ENCODE results near the gene ZFAND3.

GRCh38 chr6:37809197-37809543, 10.4 kb upstream of the ZFAND3 start:
- no peak for TF ChIP-seq CTCF (IDR thresholded peaks at IDR 0.05; ENCODE audit: low read length)
- no peak for TF ChIP-seq EZH2 (IDR thresholded peaks at IDR 0.05; ENCODE audit: borderline replicate concordance, low read length)

Data from OCI-LY1 (cell line).